ENCODE measurements around the gene PSD4. TPM values are rescaled to one million over a fixed set of nuclear protein-coding genes. Genes with fewer than 3 reads are reported as not detected.

PSD4 gene
- total RNA-seq, 1 donor from 2014 or later, result 0.39 TPM

DNA sequence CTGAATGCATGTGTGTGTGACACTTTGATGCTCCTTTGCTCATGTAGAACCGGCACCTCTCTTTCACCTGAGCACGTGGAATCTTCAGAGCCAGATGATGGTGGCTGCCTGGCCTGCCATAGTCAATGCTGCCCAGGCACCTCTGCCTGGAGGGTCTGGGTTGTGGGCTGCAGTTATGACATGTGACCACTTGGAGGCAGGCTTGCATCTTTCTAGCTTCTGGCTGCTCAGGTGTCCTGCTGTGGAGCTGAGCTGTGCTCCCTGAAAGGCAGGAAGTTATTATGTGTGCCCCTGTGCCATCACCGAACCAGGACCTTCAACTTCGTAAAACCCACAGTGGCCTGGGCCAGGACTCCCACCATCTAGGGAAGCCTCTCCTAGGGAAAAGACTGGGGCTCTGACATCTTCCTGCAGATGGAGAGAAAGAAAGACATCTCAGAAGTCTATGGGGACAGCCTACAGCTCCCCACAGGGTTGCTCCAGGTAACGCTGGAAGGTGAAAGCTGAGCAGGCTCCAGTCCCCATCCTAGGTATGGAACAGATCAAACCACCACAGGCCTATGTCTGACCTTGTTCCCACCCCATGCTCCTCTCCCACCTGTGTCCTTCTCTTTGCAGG lies 30.2 kb downstream of the PSD4 start:
- peak; percentile 52 to 72 for DNase-seq (ENCODE audit: low read depth in 2 of 2)

- DNase-seq (ENCODE audit: low read depth in 2 of 2), result no peak
Observed at GRCh38 chr2:113206251-113206650, 32.5 kb downstream of the PSD4 start.

DNA sequence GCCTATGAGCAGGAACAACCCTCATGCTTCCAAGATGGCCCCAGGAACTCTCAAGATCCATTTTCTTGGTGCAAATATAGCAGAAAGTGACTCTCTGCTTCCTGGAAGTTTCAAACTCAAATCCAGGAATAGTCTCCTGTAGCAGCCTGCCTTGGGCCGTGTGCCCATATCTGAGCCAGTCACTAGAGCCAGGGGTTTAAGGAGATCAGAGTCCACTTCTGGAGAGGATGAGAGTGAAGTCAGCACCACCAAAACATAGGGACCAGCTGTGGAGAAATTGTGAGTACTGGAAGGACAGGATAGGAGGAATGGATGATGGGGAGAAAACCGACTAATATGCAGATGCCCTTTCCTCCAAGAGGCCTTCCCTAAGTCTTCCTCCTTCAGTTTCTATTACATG lies 33.2 kb downstream of the PSD4 start:
- DNase-seq (ENCODE audit: low read depth in 2 of 2), result no peak

GRCh38 chr2:113208396-113208795 lies 34.6 kb downstream of the PSD4 start:
- no peak for DNase-seq (ENCODE audit: low read depth in 2 of 2)

DNA sequence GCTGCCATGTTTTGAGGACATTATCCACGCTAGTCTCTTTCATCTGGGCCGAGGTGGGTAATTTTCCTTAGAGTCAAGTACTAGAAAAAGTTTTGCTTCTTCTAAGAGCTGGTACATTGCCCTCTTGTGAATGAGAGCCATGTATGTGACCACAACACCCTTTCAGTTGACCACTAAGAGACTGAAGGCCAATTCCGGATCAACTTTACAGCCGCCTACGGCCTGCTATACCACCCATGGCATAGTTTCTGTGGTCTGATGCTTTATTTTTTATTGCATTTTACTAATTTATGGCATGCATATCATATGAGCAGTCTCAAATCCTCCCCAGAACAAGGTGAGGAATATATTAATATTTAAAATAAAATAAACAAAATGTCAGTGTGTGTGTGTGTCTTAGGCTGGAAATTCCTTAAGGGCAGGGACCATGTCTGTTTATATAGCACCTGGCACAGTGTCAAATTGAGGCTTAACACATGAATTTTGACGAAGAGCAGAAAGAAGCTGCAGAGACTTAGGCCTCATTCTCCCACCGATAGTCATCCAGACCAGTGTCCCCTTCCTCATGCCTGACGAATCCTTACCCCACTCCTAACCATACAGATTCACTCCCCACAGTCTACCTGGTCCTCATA lies 35.4 kb downstream of the PSD4 start:
- DNase-seq (ENCODE audit: low read depth in 2 of 2), result no peak

DNA sequence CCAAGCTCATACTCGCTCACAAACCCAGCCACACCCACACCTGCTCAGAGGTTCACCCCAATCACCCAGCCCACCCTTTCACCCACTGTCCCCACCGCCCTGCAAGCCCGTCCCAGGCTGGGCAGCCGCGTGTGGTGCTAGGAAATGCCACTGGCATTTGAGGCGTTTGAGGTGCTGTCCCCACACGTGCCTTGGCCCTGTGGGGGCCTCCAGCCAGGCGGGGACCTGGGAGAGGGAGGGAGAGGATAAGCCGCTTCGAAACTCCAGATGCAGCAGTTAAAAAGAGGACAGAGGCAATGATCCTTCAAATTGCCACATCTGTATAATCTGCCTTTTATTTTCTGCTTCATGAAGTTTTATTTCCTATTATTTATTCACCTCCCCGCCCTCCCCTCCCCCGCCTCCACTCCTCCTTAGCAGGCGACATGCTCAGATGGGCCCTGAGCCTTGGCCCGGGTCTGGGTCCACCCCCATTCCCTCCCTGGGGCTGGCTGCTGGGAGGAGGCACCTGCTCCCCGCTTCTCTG lies 35.9 kb downstream of the PSD4 start:
- DNase-seq (ENCODE audit: low read depth in 2 of 2), result no peak

- peak in 1 of 2 donors; percentile 15 for DNase-seq (ENCODE audit: low read depth in 2 of 2)
Observed at GRCh38 chr2:113211226-113212105, 37.7 kb downstream of the PSD4 start.

GRCh38 chr2:113212245-113213060 lies 38.7 kb downstream of the PSD4 start:
- no peak for DNase-seq (ENCODE audit: low read depth in 2 of 2)

DNA sequence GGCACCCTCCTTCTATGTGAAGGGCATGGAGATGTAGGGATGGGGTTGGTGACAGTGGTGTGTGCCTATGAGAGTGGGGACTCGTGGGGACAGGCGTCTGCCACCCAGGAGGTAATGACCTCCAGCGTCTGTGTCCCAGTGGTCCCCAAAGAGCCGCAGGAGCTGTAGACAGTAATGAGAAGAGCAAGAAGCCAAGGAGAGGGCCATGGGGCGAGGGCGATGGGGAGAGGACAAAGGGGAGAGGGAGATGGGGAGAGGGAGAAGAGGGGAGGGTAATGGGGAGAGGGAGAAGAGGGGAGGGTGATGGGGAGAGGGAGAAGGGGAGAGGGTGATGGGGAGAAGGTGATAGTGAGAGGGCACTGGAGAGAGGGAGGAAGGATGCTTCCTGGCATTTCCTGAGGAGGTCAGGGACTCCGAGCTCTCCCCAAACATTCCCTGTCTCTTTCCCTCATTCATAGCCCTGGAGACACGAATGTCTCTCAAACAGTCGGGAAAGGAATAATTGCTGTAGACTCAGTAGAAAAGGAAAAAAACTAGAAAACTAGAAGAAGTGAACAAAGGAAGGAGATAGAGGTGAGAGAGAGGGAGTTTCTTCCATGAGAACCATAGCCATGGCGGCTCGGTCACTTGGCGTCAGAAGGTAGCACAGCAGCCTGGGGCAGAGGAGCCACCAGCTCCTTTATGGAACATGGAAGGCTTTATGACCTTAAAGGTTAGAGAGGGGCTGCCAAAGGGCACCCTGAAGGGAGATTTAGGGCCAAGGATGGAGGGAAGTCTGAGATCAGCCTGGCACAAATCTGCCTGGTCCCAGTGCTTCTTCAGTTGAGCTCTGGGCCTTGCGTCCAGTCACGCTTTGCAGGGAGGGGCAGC lies 39.5 kb downstream of the PSD4 start:
- no peak for DNase-seq (ENCODE audit: low read depth in 2 of 2)

GRCh38 chr2:113214141-113214540 lies 40.4 kb downstream of the PSD4 start:
- no peak for DNase-seq (ENCODE audit: low read depth in 2 of 2)

GRCh38 chr2:113215056-113215455 lies 41.3 kb downstream of the PSD4 start:
- DNase-seq (ENCODE audit: low read depth in 2 of 2), result no peak

DNA sequence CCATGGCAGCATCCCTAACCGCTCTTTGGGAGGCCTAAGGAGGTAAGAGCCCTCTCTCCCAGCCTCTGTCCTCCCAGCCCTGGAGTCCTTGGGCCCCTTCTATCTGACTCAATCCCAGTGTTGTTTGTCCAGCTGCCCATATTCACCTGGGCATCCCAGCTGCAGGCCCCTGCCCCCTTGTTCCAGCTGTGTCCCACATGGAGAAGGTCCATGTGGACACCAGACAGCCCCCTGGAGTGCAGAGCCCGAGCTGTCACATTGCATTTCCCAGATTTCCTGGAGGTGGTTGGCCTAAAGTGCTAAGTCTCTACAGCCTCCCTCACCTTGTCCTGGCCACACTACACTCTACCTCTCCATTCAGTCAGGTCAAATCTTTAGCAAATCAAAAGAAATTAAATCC lies 42.5 kb downstream of the PSD4 start:
- no peak for DNase-seq (ENCODE audit: low read depth in 2 of 2)

DNA sequence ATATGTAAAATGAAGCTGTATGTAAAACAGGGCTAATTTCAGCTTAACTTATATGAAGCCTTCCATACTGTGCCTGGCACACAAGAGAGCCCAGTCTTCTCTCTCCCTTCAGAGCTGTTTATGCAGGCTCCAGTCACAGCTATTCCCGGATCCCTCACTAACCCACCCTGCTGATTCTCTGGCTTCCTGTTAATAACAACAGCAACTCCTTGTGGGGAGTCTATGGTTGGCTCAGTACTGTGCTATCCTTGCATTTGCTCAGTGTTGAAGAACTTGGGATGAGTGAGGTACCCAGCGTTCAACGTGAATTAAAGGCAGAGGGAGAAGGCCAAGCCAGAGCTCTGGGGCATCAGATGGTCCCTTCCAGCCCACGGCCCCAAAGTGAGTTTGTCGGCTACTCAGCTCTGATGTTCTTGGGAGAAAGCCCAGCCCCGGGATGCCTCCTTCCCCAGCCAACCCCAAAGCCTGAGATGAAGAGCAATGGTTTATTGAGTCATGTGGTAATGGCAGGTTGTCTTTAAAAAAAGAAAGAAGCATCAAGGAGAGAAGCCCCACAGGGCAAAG lies 43.2 kb downstream of the PSD4 start:
- peak in 1 of 2 donors; percentile 55 for DNase-seq (ENCODE audit: low read depth in 2 of 2)

- DNase-seq (ENCODE audit: low read depth in 2 of 2), result peak; percentile 21 to 56
Observed at GRCh38 chr2:113217455-113218282, 43.9 kb downstream of the PSD4 start.

- DNase-seq (ENCODE audit: low read depth in 2 of 2), result peak; percentile 19 to 22
Observed at GRCh38 chr2:113218283-113219091, 44.7 kb downstream of the PSD4 start.

DNA sequence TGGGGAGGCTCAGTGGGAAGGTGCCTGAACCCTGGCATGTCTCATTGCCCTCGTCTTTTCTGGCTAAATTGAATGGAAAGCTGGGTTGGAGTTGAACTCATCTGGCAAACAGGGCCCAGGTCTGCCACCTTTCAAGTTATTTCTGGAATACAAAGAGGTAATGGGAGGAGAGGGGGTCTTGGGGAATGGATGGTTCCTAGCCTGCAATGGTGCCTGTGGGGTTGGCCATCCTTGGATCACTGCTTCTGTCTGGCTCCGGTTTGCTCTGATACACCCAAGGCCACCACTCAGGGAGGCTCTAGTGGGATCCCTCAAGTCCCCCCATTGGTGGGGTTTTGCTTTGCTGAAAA lies 45.3 kb downstream of the PSD4 start:
- no peak for DNase-seq (ENCODE audit: low read depth in 2 of 2)

GRCh38 chr2:113219525-113219888 lies 45.7 kb downstream of the PSD4 start:
- DNase-seq (ENCODE audit: low read depth in 2 of 2), result no peak

DNA sequence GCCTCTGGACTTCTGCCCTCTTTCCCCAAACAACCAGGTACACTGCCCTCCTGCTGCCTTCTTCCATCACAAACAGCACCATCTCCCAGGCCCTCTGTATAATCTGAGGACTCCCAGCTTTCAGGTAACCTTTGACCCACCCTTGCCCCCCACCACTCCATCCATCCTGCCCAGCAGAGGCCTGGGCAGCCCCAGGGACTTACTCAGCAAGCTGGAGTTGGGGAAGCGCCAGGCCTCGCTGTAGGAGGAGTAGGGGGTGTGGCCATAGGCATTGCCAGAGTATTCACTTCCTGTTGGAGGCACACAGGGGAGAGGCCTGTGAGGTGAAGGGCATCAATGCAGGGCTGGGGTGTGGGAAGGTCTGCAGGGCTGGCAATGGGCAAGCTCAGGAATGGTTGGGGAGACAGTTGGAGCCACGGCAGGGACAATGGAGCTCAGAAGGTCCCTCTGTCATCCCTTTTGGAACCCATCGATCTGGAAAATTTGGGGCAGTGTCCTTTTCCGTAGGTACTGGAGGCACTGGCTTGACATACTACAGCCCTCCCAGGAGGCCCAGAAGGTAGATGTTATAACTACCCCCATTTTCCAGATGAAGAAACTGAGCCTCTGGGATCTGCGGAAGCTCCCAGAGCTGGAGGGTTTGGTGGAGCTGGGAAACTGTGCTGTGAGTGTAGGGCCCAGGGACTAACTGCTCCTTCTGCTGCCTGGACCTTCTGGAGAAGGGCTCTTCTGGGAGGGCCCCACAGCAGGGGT lies 46.3 kb downstream of the PSD4 start:
- peak in 1 of 2 donors; percentile 38 for DNase-seq (ENCODE audit: low read depth in 2 of 2)
